A549 (cell line): ENCODE results near the gene TRAK1. TPM values are rescaled to one million over a fixed set of nuclear protein-coding genes. Genes with fewer than 3 reads are reported as not detected.

ENCODE experiments used
- ATAC-seq, 2 experiments: fragments of 200-7000 bp in 1 of 2; fragments of >200 bp in 1 of 2; cut with Nextera tagmentation in 1 of 2; cut with Tn5 transposase in 1 of 2; 3 replicates each; pipeline versions ENCODE4 v1.8.0 to v1.9.1; 2018 to 2020; ENCODE audit warnings: mild to moderate bottlenecking in 1 of 2, moderate library complexity in 1 of 2
- CTCF ChIA-PET: fragments of 300-600 bp; sonication (Branson Sonifier 250); formaldehyde crosslinking; extraction: SDS; loops from one replicate; lab custom pipeline; 2021; ENCODE audit warnings: antibody characterized with exemption, inconsistent platforms; lab: Yijun Ruan, JAX
- POLR2A ChIA-PET: fragments of 350-600 bp; formaldehyde crosslinking; extraction: SDS; loops from one replicate; lab custom pipeline; 2021; ENCODE audit warnings: antibody characterized with exemption, inconsistent platforms; lab: Yijun Ruan, JAX
- DNase-seq, 2 experiments: peaks; one replicate each; pipeline versions ENCODE4 v3.0.0 to v3.0.0-alpha.2; 2011 to 2016; ENCODE audit warnings: low read depth in 1 of 2, low spot score in 1 of 2
- FAIRE-seq: peaks from 2 replicates; lab custom pipeline; 2011; peaks lifted over from hg19 to GRCh38; lab: Jason Lieb, UNC
- H3K27ac ChIP-seq, 2 experiments: fragments of >200 bp; sonication (Bioruptor Twin); formaldehyde crosslinking; 3 replicates each; pipeline ENCODE4 v1.5.1; 2016 to 2017
- H3K4me1 ChIP-seq: fragments of >200 bp; sonication (Bioruptor Twin); formaldehyde crosslinking; 3 replicates; pipeline ENCODE4 v1.6.1; 2016
- H3K4me2 ChIP-seq: fragments of >200 bp; sonication (Bioruptor Twin); formaldehyde crosslinking; 3 replicates; pipeline ENCODE4 v1.6.1; 2016
- H3K4me3 ChIP-seq: fragments of >200 bp; sonication (Bioruptor Twin); formaldehyde crosslinking; 3 replicates; pipeline ENCODE4 v1.5.1; 2016
- H3K9me3 ChIP-seq: fragments of >200 bp; sonication (Bioruptor Twin); formaldehyde crosslinking; 3 replicates; pipeline ENCODE4 v1.6.1; 2016
- BHLHE40 ChIP-seq: IDR thresholded peaks from 2 replicates; pipeline ENCODE4 v1.6.1; 2012; ENCODE audit warnings: low read depth, low read length, inconsistent platforms
- CBX2 ChIP-seq: fragments of 200-600 bp; sonication (generic); IDR thresholded peaks from 2 replicates; pipeline ENCODE4 v1.6.1; 2016; ENCODE audit warnings: low read depth, mild to moderate bottlenecking, borderline replicate concordance
- CHD2 ChIP-seq: fragments of 150-350 bp; IDR thresholded peaks from 2 replicates; pipeline ENCODE4 v1.6.1; 2014; ENCODE audit warnings: low read length; ENCODE audit not compliant: partially characterized antibody
- CHD4 ChIP-seq: fragments of 200-600 bp; sonication (generic); IDR thresholded peaks from 2 replicates; pipeline ENCODE4 v1.6.1; 2016; ENCODE audit warnings: antibody characterized with exemption, mild to moderate bottlenecking, borderline replicate concordance
- EHF ChIP-seq: fragments of 250-450 bp; sonication (Bioruptor Pico); IDR thresholded peaks from 2 replicates; pipeline ENCODE4 v1.5.0; 2020; ENCODE audit warnings: mild to moderate bottlenecking
- EP300 ChIP-seq, 2 experiments: fragments of >200 bp; sonication (Bioruptor Twin); formaldehyde crosslinking; IDR thresholded peaks; 2 replicates in 1 of 2; 3 replicates in 1 of 2; pipeline ENCODE4 v1.6.1; 2016 to 2017
- ESRRA ChIP-seq: fragments of 150-350 bp; IDR thresholded peaks from 2 replicates; pipeline ENCODE4 v1.6.1; 2014; ENCODE audit warnings: mild to moderate bottlenecking, low read length, borderline replicate concordance
- FOSL2 ChIP-seq, 2 experiments: fragments of 450-650 bp in 1 of 2; fragments of >200 bp in 1 of 2; sonication (Bioruptor Twin) in 1 of 2; formaldehyde crosslinking; IDR thresholded peaks; 2 replicates each; pipeline versions ENCODE4 v1.5.0 to v1.6.1; 2016 to 2020; ENCODE audit warnings: mild to moderate bottlenecking in 1 of 2, moderate library complexity in 1 of 2
- FOXS1 ChIP-seq: fragments of 250-450 bp; sonication (Bioruptor Pico); IDR thresholded peaks from 2 replicates; pipeline ENCODE4 v1.5.0; 2020; ENCODE audit warnings: mild to moderate bottlenecking, moderate library complexity
- HEYL ChIP-seq: fragments of 250-450 bp; sonication (Bioruptor Pico); IDR thresholded peaks from 2 replicates; pipeline ENCODE4 v1.8.0; 2021; ENCODE audit warnings: mild to moderate bottlenecking, moderate library complexity
- HOXA7 ChIP-seq: fragments of 250-450 bp; sonication (Bioruptor Pico); IDR thresholded peaks from 2 replicates; pipeline ENCODE4 v1.5.0; 2020; ENCODE audit warnings: mild to moderate bottlenecking, moderate library complexity
- HOXB13 ChIP-seq: fragments of 250-450 bp; sonication (Bioruptor Pico); IDR thresholded peaks from 2 replicates; pipeline ENCODE4 v1.5.0; 2020; ENCODE audit warnings: low read depth, mild to moderate bottlenecking, moderate library complexity
- JUN ChIP-seq, 2 experiments: fragments of >200 bp; sonication (Bioruptor Twin); formaldehyde crosslinking; IDR thresholded peaks; 2 replicates in 1 of 2; 3 replicates in 1 of 2; pipeline ENCODE4 v1.6.1; 2016 to 2017
- KDM1A ChIP-seq: fragments of 200-600 bp; sonication (generic); IDR thresholded peaks from 2 replicates; pipeline ENCODE4 v1.6.1; 2016; ENCODE audit warnings: low read depth, mild to moderate bottlenecking
- MAFK ChIP-seq: fragments of 450-650 bp; IDR thresholded peaks from 2 replicates; pipeline ENCODE4 v1.6.1; 2014; ENCODE audit not compliant: partially characterized antibody
- MYC ChIP-seq: IDR thresholded peaks from 2 replicates; pipeline ENCODE4 v1.6.1; 2012; ENCODE audit warnings: mild to moderate bottlenecking, inconsistent platforms, low read length, improper control_type of control experiment, borderline replicate concordance
- NFE2L2 ChIP-seq: fragments of 150-350 bp; conservative IDR thresholded peaks from 2 replicates; pipeline ENCODE4 v1.6.1; 2014; ENCODE audit warnings: low read length
- NPAS2 ChIP-seq: fragments of 250-450 bp; sonication (Bioruptor Pico); IDR thresholded peaks from 2 replicates; pipeline ENCODE4 v1.8.0; 2022; ENCODE audit warnings: mild to moderate bottlenecking, moderate library complexity, borderline replicate concordance
- POLR2AphosphoS2 ChIP-seq: conservative IDR thresholded peaks from 2 replicates; pipeline ENCODE4 v1.6.1; 2012; ENCODE audit warnings: low read length, improper control_type of control experiment, inconsistent platforms
- RCOR1 ChIP-seq: fragments of 150-350 bp; IDR thresholded peaks from 2 replicates; pipeline ENCODE4 v1.6.1; 2014; ENCODE audit warnings: antibody characterized with exemption, low read length, low read depth
- RFX5 ChIP-seq: fragments of 450-650 bp; IDR thresholded peaks from 2 replicates; pipeline ENCODE4 v1.7.1; 2014; ENCODE audit warnings: antibody characterized with exemption, mild to moderate bottlenecking, moderate library complexity
- RNF2 ChIP-seq: fragments of 200-600 bp; sonication (generic); IDR thresholded peaks from 2 replicates; pipeline ENCODE4 v1.6.1; 2016; ENCODE audit warnings: low read depth, mild to moderate bottlenecking, antibody characterized with exemption, moderate library complexity, borderline replicate concordance
- TFCP2L1 ChIP-seq: fragments of 250-450 bp; sonication (Bioruptor Pico); IDR thresholded peaks from 2 replicates; pipeline ENCODE4 v1.5.0; 2021; ENCODE audit warnings: mild to moderate bottlenecking
- TP53 ChIP-seq: fragments of 250-450 bp; sonication (Bioruptor Pico); IDR thresholded peaks from 2 replicates; pipeline ENCODE4 v1.5.0; 2021; ENCODE audit warnings: mild to moderate bottlenecking, moderate library complexity
- ZFP36 ChIP-seq: fragments of 450-650 bp; IDR thresholded peaks from 2 replicates; pipeline ENCODE4 v1.6.1; 2014; ENCODE audit warnings: borderline replicate concordance; ENCODE audit not compliant: partially characterized antibody
- WGBS: methylation state at CpG from one replicate; pipeline ENCODE4 v1.1.6; 2017; ENCODE audit errors: missing lambda C conversion rate; 5-methylcytosine and 5-hydroxymethylcytosine counted together
- polyA plus RNA-seq, 4 experiments: library from polyadenylated mRNA; depleted of rRNA in 3 of 4; stranded (reverse); fragments of >200 nt; fragmentation: RNase III in 1 of 4; extraction: RNeasy Plus Mini Kit Qiagen cat#74134 plus additional on column Dnase treatment in 1 of 4; gene quantifications; 2 replicates in 3 of 4; 3 replicates in 1 of 4; pipeline ENCODE4 v1.2.3, GENCODE V29; 2011 to 2017
- TF ChIP-seq, protein P1 (sequence below): fragments of 250-450 bp; sonication (Bioruptor Pico); IDR thresholded peaks from 2 replicates; pipeline ENCODE4 v1.5.0; 2020; ENCODE audit warnings: low read depth, mild to moderate bottlenecking, moderate library complexity
- TF ChIP-seq, protein P2 (sequence below): fragments of >200 bp; sonication (Bioruptor Twin); formaldehyde crosslinking; IDR thresholded peaks from 3 replicates; pipeline ENCODE4 v1.5.1; 2016
- TF ChIP-seq, protein P3 (sequence below): fragments of >200 bp; sonication (Bioruptor Twin); formaldehyde crosslinking; IDR thresholded peaks from 3 replicates; pipeline ENCODE4 v1.6.1; 2016
- TF ChIP-seq, protein P4 (sequence below): fragments of 450-650 bp; IDR thresholded peaks from 2 replicates; pipeline ENCODE4 v1.6.1; 2014; ENCODE audit warnings: antibody characterized with exemption
- TF ChIP-seq, protein P5 (sequence below): fragments of 150-350 bp; IDR thresholded peaks from 2 replicates; pipeline ENCODE4 v1.6.1; 2014; ENCODE audit warnings: low read depth, mild to moderate bottlenecking, low read length
- TF ChIP-seq, protein P6 (sequence below): IDR thresholded peaks from 2 replicates; pipeline ENCODE4 v1.6.1; 2012
- TF ChIP-seq, protein P7 (sequence below): IDR thresholded peaks from 2 replicates; pipeline ENCODE4 v1.6.1; 2012

TRAK1 gene
- polyA plus RNA-seq, 2 of the 4 experiments (the other 2 are of a cell fraction), result 12.2 to 22.3 TPM

DNA sequence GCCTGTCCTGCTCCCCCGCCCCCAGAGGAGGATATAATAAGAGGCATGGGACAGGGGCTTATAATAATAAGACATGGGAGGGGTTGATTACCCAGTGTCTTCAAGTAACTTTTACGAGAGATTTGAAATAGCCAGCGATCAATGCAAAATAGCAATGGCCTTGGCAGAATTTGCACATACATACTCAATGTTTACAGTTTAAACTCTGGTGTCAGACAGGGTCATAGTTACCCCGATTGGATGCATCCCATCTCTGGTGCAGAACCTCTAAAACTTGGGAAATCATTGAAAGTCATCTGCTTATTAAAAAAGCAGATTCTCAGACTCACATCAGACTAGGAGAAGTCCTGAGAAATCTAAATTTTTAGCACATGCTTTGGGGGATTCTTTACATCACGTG lies 61.0 kb downstream of the TRAK1 start:
- H3K27ac ChIP-seq, result no peak overlapping the region
- WGBS, result 90% methylated on average over 5 of the region's 5 CpGs

DNA sequence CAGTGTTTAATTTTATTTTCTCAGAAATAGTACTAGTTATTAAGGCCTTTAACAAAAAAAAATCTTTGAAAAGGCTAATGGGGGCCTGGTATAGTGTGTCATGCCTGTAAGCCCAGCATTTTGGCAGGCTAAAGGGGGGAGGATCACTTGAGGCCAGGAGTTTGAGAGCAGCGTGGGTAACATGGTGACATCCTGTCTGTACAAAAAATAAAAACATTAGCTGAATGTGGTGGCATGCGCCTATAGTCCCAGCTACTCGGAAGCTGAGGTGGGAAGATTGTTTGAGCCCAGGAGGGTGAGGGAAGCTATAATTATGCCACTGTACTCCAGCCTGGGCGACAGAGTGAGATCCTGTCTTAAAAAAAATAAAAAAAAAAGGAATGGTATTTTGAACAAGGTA lies 61.9 kb downstream of the TRAK1 start:
- no peak for DNase-seq
- no peak for FAIRE-seq
- no peaks in the 10 kb centered on the region for H3K9me3 ChIP-seq
- 90% methylated on average over 4 of the region's 4 CpGs for WGBS
- no peak for TF ChIP-seq EP300 (IDR thresholded peaks at IDR 0.05)
- no peak for TF ChIP-seq TFCP2L1 (CRISPR knock-in tag)
- TF ChIP-seq, protein P1, sequence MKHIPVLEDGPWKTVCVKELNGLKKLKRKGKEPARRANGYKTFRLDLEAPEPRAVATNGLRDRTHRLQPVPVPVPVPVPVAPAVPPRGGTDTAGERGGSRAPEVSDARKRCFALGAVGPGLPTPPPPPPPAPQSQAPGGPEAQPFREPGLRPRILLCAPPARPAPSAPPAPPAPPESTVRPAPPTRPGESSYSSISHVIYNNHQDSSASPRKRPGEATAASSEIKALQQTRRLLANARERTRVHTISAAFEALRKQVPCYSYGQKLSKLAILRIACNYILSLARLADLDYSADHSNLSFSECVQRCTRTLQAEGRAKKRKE (CRISPR knock-in tag), result no peak
- no peak for TF ChIP-seq CHD4
- no peak for TF ChIP-seq CBX2
- TF ChIP-seq FOSL2 (IDR thresholded peaks at IDR 0.05), result no peak
- no peak for TF ChIP-seq FOSL2 (CRISPR knock-in tag; IDR thresholded peaks at IDR 0.05)
- TF ChIP-seq HOXA7 (CRISPR knock-in tag), result no peak
- TF ChIP-seq ESRRA, result no peak
- TF ChIP-seq RFX5, result no peak
- TF ChIP-seq, protein P2, sequence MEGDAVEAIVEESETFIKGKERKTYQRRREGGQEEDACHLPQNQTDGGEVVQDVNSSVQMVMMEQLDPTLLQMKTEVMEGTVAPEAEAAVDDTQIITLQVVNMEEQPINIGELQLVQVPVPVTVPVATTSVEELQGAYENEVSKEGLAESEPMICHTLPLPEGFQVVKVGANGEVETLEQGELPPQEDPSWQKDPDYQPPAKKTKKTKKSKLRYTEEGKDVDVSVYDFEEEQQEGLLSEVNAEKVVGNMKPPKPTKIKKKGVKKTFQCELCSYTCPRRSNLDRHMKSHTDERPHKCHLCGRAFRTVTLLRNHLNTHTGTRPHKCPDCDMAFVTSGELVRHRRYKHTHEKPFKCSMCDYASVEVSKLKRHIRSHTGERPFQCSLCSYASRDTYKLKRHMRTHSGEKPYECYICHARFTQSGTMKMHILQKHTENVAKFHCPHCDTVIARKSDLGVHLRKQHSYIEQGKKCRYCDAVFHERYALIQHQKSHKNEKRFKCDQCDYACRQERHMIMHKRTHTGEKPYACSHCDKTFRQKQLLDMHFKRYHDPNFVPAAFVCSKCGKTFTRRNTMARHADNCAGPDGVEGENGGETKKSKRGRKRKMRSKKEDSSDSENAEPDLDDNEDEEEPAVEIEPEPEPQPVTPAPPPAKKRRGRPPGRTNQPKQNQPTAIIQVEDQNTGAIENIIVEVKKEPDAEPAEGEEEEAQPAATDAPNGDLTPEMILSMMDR, result no peak
- TF ChIP-seq, protein P3, sequence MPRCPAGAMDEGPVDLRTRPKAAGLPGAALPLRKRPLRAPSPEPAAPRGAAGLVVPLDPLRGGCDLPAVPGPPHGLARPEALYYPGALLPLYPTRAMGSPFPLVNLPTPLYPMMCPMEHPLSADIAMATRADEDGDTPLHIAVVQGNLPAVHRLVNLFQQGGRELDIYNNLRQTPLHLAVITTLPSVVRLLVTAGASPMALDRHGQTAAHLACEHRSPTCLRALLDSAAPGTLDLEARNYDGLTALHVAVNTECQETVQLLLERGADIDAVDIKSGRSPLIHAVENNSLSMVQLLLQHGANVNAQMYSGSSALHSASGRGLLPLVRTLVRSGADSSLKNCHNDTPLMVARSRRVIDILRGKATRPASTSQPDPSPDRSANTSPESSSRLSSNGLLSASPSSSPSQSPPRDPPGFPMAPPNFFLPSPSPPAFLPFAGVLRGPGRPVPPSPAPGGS, result no peak
- TF ChIP-seq EHF, result no peak
- TF ChIP-seq KDM1A, result no peak
- TF ChIP-seq RNF2, result no peak
- TF ChIP-seq TP53, result no peak
- TF ChIP-seq RCOR1, result no peak
- no peak for TF ChIP-seq NFE2L2
- ATAC-seq, result no peak
- POLR2A ChIA-PET, result no interaction called here
- H3K27ac ChIP-seq, result no peak overlapping the region
- H3K4me1 ChIP-seq, result peaks cover 28% of the 10 kb centered on the region
- H3K4me2 ChIP-seq, result no peak overlapping the region
- H3K4me3 ChIP-seq, result no peak overlapping the region
- CTCF ChIA-PET, result no interaction called here

More for the DNA sequence above, 61.0 kb downstream of the TRAK1 start:
- Histone ChIP-seq H3K9me3 (no peaks in the 10 kb centered on the region), H3K4me2 (no peak overlapping the region), H3K4me3 (no peak overlapping the region), H3K4me1 (peaks cover 28% of the 10 kb centered on the region)
- ChIA-PET CTCF (interaction anchor here (1.0 kb wide), 1 partner anchor 53 kb away, joined by 3 read pairs; no protein-coding TSS in a partner anchor), POLR2A (no interaction called here)
- ATAC-seq (no peak), FAIRE-seq (no peak), DNase-seq (no peak)
- TF ChIP-seq MYC, result no peak
- no peak for TF ChIP-seq HEYL (CRISPR knock-in tag)
- TF ChIP-seq RNF2, result no peak
- no peak for TF ChIP-seq BHLHE40
- TF ChIP-seq MAFK, result no peak
- TF ChIP-seq POLR2AphosphoS2, result no peak
- TF ChIP-seq, protein P4, sequence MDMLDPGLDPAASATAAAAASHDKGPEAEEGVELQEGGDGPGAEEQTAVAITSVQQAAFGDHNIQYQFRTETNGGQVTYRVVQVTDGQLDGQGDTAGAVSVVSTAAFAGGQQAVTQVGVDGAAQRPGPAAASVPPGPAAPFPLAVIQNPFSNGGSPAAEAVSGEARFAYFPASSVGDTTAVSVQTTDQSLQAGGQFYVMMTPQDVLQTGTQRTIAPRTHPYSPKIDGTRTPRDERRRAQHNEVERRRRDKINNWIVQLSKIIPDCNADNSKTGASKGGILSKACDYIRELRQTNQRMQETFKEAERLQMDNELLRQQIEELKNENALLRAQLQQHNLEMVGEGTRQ, result no peak
- TF ChIP-seq, protein P5, sequence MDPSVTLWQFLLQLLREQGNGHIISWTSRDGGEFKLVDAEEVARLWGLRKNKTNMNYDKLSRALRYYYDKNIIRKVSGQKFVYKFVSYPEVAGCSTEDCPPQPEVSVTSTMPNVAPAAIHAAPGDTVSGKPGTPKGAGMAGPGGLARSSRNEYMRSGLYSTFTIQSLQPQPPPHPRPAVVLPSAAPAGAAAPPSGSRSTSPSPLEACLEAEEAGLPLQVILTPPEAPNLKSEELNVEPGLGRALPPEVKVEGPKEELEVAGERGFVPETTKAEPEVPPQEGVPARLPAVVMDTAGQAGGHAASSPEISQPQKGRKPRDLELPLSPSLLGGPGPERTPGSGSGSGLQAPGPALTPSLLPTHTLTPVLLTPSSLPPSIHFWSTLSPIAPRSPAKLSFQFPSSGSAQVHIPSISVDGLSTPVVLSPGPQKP, result no peak
- TF ChIP-seq CHD2, result no peak
- TF ChIP-seq, protein P6, sequence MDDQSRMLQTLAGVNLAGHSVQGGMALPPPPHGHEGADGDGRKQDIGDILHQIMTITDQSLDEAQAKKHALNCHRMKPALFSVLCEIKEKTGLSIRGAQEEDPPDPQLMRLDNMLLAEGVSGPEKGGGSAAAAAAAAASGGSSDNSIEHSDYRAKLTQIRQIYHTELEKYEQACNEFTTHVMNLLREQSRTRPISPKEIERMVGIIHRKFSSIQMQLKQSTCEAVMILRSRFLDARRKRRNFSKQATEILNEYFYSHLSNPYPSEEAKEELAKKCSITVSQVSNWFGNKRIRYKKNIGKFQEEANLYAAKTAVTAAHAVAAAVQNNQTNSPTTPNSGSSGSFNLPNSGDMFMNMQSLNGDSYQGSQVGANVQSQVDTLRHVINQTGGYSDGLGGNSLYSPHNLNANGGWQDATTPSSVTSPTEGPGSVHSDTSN, result no peak
- no peak for TF ChIP-seq JUN (IDR thresholded peaks at IDR 0.05)
- no peak for TF ChIP-seq ZFP36
- no peak for TF ChIP-seq FOXS1 (CRISPR knock-in tag)
- TF ChIP-seq, protein P7, sequence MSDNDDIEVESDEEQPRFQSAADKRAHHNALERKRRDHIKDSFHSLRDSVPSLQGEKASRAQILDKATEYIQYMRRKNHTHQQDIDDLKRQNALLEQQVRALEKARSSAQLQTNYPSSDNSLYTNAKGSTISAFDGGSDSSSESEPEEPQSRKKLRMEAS, result no peak
- TF ChIP-seq, protein P1 (CRISPR knock-in tag), result no peak
- no peak for TF ChIP-seq HOXB13 (CRISPR knock-in tag)
- TF ChIP-seq RFX5, result no peak
- no peak for TF ChIP-seq NPAS2
- no peak for TF ChIP-seq CBX2
